ENCODE data around the gene APBB3.
A peak's percentile ranks its signal among the peaks of the same experiment; 100 is the strongest.

Gene APBB3

GRCh38 chr5:140553657-140554056 lies 10.7 kb downstream of the APBB3 start:
- DNase-seq (ENCODE audit: low read depth in 2 of 2), result no peak

- no peak for DNase-seq (ENCODE audit: low read depth in 2 of 2)
Measured at GRCh38 chr5:140551872-140552271, 12.5 kb downstream of the APBB3 start.

GRCh38 chr5:140550147-140551079 lies 14.0 kb downstream of the APBB3 start:
- DNase-seq (ENCODE audit: low read depth in 2 of 2), result no peak

- no peak for DNase-seq (ENCODE audit: low read depth in 2 of 2)
Measured at GRCh38 chr5:140549237-140550144, 14.9 kb downstream of the APBB3 start.

- no peak for DNase-seq (ENCODE audit: low read depth in 2 of 2)
Measured at GRCh38 chr5:140548791-140549190, 15.6 kb downstream of the APBB3 start.

GRCh38 chr5:140548300-140548688 lies 16.1 kb downstream of the APBB3 start:
- no peak for DNase-seq (ENCODE audit: low read depth in 2 of 2)

- peak; percentile 65 to 68 for DNase-seq (ENCODE audit: low read depth in 2 of 2)
Measured at GRCh38 chr5:140547508-140548299, 16.7 kb downstream of the APBB3 start, which contains the start of gene EIF4EBP3. EIF4EBP3 (plus strand) TSS chr5:140547662; CDS start chr5:140547738, 76 bp downstream.

GRCh38 chr5:140546851-140547507 lies 17.4 kb downstream of the APBB3 start:
- DNase-seq (ENCODE audit: low read depth in 2 of 2), result no peak

- no peak for DNase-seq (ENCODE audit: low read depth in 2 of 2)
Measured at GRCh38 chr5:140545606-140546005, 18.8 kb downstream of the APBB3 start.

- no peak for DNase-seq (ENCODE audit: low read depth in 2 of 2)
Measured at GRCh38 chr5:140544986-140545385, 19.4 kb downstream of the APBB3 start.

- DNase-seq (ENCODE audit: low read depth in 2 of 2), result no peak
Measured at GRCh38 chr5:140542972-140543371, 21.4 kb downstream of the APBB3 start.

GRCh38 chr5:140540227-140540626 lies 24.2 kb downstream of the APBB3 start:
- DNase-seq (ENCODE audit: low read depth in 2 of 2), result no peak

- no peak for DNase-seq (ENCODE audit: low read depth in 2 of 2)
Measured at GRCh38 chr5:140524003-140524402, 40.4 kb downstream of the APBB3 start.

GRCh38 chr5:140513124-140513523 lies 51.3 kb downstream of the APBB3 start:
- no peak for DNase-seq (ENCODE audit: low read depth in 2 of 2)

- DNase-seq (ENCODE audit: low read depth in 2 of 2), result no peak
Measured at GRCh38 chr5:140509898-140510297, 54.5 kb downstream of the APBB3 start.

Data from stimulated activated CD8-positive, alpha-beta memory T cell treated with anti-CD3 and anti-CD28 coated beads, Interleukin-7, amount 100 ng/mL, for 1 hour (primary cell).